Activated T-cell treated with anti-CD3 and anti-CD28 coated beads for 4 hours (primary cell): Measurements from ENCODE around the gene DPP8.
"Not testable (repeated sequence)": the region's sequence is repeated elsewhere in the genome, so short reads cannot be mapped to it uniquely, and the experiment has no call there.

Experiments used
- DNase-seq: peaks from one replicate; pipeline ENCODE4 v3.0.0-alpha.2; 2020

DPP8 gene

GRCh38 chr15:65516997-65517865 lies at the start of gene DPP8:
DPP8 (minus strand) TSS chr15:65517689; CDS start chr15:65512553, 5,136 bp downstream.
- DNase-seq = peak; percentile 91

GRCh38 chr15:65561934-65562333 lies 44.4 kb upstream of the DPP8 start:
- no peak for DNase-seq

DNA sequence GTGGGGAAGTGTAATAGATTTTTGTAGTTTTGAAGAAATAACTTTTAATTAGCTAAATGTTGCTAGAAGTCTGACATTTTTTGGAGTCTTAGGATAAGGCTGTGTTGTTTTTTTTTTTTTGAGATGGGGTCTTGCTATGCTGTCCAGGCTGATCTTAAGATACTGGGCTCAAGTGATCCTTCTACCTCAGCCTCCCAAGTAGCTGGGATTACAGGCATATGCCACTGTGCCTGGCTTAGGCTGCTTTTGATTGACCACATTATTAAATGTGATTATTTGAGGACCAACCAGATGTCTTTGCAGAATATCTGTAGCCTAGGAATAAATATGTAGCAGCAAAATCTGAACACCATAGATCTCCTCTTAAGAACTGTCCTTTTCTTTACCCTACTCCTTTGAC lies 42.5 kb upstream of the DPP8 start:
- no peak for DNase-seq

- DNase-seq = no peak
These were observed 41.7 kb upstream of the DPP8 start for GRCh38 chr15:65558997-65559760.

DNA sequence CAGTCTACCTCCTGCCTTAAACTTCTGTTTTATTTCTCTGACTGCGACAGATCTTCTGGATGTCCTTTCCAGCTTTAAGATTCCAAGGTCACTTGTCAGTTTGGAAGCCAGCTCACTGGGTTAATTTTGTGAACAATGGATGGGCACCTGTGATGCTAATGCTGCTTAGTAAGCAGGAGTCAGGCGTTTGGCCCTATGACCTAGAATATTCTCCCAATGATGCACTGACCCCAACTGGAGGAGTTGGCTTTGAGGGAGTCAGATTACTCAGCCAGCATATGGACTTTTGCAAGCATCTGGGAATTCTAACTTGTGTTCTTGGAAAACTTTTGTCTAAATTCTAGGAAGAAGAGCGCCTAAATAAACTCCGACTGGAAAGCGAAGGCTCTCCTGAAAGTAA lies 40.8 kb upstream of the DPP8 start:
- DNase-seq = no peak

GRCh38 chr15:65556622-65557021 lies 39.1 kb upstream of the DPP8 start:
- no peak for DNase-seq

DNA sequence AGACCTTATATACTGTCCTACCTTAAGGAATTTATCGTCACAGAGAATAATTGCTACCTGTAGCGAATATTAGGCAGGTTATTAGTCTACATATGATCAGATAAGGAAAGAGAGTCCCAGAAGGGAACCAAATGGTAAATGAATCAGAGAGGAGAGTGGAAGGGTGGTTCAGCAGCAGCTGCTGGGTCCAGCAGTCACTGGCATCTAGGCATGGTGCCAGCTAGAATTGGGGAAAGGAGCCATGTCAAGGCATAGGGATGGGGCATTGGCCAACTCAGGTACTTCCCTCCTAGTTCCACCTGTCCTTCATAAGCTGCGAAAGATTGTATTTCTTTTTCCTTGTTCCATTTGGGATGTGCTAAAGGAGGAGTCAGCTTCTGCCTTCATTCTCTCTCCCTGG lies 36.2 kb upstream of the DPP8 start:
- no peak for DNase-seq

GRCh38 chr15:65552851-65553250 lies 35.4 kb upstream of the DPP8 start:
- DNase-seq = not testable (repeated sequence)

GRCh38 chr15:65551183-65551582 lies 33.7 kb upstream of the DPP8 start:
- no peak for DNase-seq

DNA sequence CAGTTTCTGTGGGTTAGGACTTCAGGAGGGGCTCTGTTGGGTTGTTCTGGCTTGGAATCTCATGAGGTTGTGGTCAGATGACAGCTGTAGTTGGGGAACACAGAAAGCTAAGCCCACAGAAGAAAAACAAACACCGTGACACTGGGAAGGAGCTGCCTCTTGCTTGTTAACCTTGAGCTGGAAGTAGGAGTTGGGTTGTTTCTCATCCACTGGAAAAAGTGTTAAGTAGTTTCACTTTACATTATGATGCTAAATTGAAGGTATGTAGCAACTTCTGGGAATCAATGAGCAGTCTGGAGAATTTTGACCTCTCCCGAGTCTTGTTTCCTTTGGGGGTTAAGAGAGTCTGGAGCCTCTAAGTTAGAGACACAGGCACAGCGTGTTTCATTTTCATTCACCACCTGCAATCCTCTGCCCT lies 33.2 kb upstream of the DPP8 start:
- no peak for DNase-seq

DNA sequence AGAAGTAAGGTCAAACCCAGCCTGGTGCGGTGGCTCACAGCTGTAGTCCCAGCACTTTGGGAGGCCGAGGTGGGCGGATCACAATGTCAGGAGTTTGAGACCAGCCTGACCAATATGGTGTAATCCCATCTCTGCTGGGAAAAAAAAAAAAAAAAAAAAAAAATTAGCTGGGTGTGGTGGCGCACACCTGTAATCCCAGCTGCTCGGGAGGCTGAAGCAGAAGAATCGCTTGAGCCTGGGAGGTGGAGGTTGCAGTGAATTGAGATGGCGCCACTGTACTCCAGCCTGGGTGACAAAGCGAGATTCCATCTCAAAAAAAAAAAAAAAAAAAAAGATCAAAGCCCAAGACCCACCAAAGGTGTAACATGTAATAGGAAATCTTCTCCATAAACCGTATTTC lies 31.8 kb upstream of the DPP8 start:
- DNase-seq = not testable (repeated sequence)

- DNase-seq = no peak
These were observed 30.4 kb upstream of the DPP8 start for GRCh38 chr15:65547841-65548240.

DNA sequence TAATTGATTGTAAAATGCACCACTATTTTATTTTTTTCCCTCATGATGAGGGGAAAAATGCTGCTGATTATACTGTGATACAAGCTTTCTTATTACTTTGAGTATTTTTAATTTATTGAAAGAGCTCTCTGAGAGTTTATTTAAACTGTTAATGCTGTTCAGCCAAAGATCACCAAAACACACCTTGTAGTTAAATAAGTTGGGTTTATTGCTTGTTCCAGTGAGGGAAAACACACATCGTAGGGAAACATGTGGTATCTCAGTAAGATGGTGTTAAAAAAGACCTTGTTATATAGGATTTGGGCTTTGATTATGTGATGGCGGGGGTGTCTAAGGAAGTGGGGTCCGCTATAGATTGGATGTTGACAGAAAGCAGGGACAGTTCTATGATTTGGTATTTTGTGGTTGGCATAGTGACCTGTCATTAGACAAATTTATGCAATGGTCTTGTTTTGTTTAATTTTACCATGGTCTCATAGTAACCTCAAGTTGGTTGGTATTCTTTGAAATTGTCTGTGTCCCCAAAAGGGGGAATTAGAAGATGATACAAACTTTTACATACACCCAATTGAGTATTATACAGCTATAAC lies 23.8 kb upstream of the DPP8 start:
- DNase-seq = no peak

- no peak for DNase-seq
These were observed 22.8 kb upstream of the DPP8 start for GRCh38 chr15:65540314-65540713.

GRCh38 chr15:65535192-65535591 lies 17.7 kb upstream of the DPP8 start:
- DNase-seq = no peak

DNA sequence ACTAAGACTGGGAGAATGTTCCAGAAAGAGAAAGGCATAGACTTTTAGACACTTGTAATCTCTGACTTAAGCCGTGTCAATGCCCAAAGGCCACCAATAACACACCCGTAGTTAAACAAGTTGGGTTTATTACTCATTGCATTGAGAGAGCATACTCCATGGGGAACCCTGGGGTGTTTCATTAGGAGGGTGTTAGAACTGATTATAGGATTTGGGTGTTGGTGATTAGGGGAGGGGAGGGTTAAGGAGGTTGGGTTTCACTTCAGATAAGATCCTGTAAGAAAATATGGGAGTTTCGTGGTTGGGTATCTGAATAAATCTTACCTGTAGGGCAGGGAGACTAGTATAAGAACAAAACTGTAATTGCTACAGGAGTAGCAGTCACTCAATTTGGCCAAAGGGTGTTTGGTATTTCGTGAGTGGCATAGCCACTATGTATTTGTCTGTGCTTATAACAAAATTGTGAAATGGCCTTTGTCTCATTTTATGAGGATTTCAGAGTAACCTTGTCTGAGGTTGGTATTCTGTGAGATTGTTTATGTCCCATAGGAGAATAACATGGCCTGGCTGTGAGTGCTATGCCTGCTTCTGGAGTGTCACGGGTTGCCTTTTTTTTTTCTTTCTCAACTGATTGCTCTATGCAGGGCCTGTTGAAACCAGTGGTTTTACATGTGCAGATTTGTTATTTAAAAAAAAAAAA lies 15.7 kb upstream of the DPP8 start:
- DNase-seq = no peak

GRCh38 chr15:65532738-65533051 lies 15.2 kb upstream of the DPP8 start:
- no peak for DNase-seq

DNA sequence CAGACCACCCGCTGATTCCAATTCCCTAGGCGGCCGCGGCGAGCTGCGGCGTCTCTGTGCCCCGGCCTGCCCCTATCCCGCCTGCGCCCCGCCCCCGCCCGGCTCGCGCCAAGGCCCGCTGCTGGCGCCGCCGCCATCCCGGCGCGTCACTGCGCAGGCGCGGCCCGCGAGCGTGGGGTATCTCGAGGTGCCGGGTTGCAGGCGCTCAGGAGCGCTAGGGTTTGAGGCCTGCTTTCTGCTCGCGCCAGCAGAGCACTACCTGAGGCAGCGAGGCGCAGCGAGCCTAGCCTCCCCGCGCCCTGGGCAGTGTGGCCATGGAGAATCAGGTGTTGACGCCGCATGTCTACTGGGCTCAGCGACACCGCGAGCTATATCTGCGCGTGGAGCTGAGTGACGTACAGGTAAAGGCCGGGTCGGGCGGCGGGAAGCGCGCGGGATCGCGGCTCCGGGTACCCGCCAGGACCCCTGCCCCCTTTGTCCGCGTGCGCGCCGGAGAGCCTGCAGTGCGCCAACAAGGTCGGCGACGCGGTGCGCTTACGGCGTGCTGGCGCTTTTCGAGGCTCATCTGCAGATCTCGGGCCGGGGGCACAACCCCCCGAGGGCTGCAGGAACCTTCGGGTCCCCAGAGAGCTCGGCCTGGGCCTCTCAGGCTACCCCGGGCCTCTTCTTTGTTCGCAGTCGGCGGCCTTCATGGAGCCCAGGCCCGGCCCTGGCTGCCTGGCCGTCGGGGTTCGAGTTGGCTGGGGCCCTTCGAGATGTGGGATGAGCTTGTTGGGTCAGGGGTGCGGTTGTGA lies 13.0 kb upstream of the DPP8 start, which contains the start of gene HACD3:
Gene HACD3, plus strand, starts transcription at position 146 of the 794 bp plus-strand sequence. Its CDS starts 169 bp downstream, at position 315.
- DNase-seq = peak; percentile 84

- DNase-seq = no peak
These were observed 12.4 kb upstream of the DPP8 start for GRCh38 chr15:65529762-65530317.

DNA sequence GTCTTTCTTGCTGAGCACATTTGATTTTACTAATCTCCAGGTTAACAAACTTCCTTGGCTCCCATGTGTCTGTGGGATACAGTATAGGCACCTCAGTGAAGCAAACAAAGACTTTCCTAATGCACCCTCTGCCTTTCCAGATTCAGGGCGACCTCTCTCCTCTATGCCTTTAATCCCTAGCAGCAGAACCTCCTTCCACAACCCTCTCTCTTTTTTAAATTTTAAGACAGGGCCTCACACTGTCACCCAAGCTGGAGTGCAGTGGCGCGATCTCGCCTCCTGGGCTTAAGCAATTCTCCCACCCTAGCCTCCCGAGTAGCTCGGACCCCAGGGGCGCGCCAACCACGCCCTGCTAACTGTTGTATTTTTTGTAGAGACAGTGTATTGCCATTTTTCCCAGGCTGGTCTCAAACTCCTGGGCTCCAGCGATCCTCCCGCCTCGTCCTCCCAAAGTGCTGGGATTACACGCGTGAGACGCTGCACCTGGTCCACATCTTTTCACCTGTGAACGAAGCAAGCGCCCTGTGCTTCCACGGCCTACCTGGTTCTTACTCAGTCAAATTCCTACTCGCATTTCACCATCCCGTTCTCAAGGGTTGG lies 11.1 kb upstream of the DPP8 start:
- DNase-seq = no peak

DNA sequence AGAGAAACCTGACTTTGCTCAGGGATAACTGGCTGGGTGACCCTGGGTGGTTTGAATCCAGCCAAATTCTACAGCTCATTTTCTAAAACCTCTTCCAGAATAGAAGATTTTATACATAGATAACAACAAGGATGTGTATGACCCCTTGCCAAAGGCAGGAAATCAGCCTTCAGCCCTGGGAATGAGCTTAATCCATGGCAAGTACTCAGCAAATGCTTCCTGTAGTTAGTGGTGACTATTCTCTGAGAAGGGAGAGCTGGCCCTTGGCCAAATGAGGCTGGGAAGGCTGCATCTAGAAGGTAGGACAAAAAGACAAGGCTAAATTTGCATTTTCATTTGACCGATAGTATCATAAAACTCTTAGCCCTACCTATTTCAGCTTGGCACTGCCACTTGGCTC lies 8.1 kb upstream of the DPP8 start:
- DNase-seq = no peak

DNA sequence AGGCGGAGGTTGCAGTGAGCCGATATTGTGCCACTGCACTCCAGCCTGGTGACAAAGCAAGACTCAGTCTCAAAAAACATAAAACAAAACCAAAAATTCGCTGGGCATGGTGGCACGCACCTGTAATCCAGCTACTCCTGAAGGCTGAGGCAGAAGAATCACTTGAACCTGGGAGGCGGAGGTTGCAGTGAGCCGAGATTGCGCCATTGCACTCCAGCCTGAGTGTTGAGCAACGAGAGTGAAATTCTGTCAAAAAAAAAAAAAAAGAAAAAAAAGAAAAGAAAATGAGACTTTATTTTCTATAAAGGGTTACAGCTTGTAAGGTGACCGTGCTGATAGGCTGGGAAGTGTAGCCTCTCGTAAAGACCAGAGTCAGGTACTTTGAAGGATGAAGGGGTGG lies 6.7 kb upstream of the DPP8 start:
- DNase-seq = no peak
